ENCODE data around the gene KIRREL3.

GRCh38 chr11:126862664-126863243 is 137.8 kb downstream of the KIRREL3 start:
- TF ChIP-seq EZH2 (IDR thresholded peaks at IDR 0.05; ENCODE audit: insufficient read depth, poor library complexity, severe bottlenecking): no peak
- TF ChIP-seq EZH2phosphoT487 (IDR thresholded peaks at IDR 0.05; ENCODE audit: insufficient read depth, low read depth): no peak
